HG03432 (cell line): ENCODE data around the gene BBS12.
A peak's percentile ranks its signal among the peaks of the same experiment; 100 is the strongest.
"Not testable (repeated sequence)": the region's sequence is repeated elsewhere in the genome, so short reads cannot be mapped to it uniquely, and the experiment has no call there.

Experiments used
- ATAC-seq: cut with Tn5 transposase; IDR thresholded peaks from one replicate; pipeline ENCODE4 v1.9.1; 2021; ENCODE audit warnings: mild to moderate bottlenecking, moderate library complexity; ENCODE audit not compliant: unreplicated experiment

The BBS12 gene

DNA sequence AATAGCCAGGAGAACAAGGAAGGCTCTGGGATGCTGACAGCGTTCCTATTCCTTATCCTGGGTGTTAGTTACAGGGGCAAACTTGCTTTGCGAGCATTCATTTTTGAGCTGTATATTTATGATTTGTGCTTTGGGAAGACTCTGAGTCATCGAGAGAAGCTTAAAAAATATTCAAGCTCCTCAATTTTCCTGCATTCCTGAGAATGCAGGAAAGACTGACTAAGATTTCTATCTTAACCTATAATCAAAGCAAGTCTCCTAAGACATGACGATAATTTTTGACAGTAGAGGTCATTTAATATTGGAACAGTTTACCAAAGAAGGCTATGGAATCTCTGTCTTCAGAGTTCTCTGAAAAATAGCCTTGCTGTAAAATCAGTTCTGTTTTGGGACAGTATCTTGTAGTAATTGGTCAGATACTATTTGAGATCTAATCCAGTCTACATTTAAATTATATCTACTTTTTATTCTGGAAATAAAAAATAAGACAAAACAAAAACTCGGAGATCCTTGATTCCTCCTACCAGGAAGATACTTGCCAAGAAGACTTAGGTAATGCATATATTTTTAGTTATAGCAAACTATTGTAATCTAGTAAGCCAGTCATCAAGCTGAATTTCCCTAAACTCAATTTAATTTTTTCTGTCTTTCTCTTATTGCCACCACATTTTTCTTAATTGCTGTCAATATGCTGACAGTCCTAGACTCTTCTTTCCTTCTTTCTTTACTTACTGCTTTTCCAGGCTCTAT, 31.7 kb downstream of the BBS12 start:
- no peak for ATAC-seq

DNA sequence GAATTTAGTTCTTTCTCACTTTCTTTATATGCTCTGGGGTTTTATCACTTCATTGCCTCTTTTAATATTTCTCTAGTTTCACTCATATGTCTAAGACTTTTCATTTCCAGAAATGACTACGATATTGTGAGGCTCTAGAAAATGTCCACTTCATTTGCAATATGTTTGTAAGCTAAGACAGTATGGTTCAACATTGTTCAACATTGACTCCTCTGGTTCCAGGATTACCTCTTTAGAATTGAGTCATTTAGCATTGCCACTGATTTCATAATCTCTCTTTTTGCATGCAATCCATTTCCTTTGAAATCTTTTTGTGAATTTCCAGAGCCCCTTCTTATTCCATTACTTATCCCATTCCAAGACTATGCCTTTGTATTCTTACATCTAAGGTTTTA, 32.3 kb downstream of the BBS12 start:
- peak; percentile 94 for ATAC-seq

DNA sequence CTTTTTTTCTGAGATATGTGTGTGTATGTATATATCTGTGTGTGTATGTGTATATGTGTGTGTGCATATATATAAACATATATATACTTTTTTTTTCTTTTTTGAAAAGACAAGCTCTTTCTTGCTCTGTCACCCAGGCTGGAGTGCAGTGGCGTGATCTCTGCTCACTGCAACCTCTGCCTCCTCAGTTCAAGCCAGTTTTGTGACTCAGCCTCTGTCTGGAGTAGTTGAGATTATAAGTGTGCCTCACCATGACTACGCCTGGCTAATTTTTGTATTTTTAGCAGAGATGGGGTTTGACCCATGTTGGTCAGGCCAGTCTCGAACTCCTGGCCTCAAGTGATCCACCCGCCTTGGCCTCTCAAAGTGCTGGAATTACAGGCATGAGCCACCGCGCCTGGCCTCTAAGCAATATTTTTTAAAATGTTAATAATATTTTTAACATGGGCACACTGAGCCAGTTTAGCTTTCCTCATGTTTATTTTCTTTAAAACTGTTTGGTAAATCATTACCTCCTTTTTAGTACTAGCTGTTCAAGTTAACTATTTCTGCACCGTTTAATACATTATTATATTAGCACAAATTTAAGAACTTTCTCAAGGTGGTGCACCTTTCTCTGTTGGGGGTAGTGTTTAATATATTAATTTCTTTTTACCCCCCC, 33.3 kb downstream of the BBS12 start:
- no peak for ATAC-seq

DNA sequence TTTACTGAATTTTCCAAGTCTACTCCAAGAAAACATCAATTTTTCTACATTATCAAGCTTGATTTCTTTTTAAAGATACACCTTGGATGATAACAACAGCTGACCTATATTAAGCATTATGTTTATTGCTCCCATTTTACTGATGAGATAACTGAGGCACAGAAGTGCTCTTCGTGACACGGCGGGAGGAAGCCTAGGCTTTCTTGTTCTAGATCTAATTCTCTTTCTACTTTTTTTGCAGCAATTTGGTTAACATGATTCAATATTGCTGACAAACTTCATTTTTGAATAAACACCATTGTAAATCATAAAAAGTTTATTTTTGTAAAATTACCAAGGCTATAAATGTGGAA, 33.8 kb downstream of the BBS12 start:
- no peak for ATAC-seq

DNA sequence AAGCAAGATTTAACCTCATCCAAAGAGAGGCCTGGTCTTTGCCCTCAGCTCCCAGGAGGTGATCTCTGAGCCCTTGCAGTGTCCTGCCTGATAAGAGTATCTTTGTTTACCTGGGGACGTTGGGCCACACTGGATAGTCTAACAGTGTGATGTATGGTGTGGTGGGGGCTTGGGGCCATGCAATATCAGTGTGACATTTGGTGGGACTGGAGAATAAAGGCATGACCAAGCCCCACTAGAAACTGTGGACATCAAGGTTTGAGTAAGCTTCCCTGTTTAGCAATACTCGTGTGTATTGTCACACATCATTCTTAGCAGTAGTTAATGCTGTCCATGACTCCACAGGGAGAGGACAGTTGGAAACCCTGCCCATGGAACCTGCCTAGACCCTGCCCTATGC, 34.4 kb downstream of the BBS12 start:
- ATAC-seq = no peak

DNA sequence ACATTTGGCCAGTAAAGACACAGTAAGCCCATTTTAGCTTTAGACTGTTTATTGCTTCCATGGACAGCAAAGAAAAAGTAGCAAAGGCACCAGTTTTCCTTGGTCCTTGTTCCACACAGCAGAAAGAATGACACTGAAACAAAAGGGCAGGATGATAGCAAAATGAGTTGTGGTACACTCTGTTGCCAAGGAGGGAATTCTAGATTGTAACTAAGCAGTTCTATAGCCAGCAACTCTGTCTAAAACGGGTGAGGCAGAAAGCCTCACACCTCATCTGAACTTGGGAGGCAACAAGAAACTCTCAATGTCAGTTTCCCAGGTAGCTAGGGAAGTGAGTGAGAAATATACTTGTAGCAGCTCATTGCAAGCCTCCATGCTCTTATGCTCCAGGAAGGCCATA, 39.2 kb downstream of the BBS12 start:
- no peak for ATAC-seq

DNA sequence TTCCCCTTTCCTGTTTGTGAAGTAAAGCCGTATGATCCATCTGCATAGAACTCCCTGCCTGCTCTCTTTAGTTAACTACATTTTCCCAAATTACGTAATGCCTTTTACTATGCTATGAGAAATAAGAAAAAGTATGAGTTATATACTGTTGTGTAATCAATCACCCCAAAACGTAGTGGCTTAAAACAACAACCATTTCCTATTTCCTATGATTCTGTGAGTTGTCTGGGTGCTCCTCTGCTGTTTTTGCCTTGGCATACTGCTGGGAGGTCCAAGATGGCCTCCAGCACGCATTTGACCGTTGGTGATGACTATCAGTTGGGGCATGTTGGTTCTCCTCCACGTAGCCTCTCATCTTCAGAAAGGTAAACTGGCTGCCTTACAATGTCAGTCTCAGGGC, 39.8 kb downstream of the BBS12 start:
- no peak for ATAC-seq

DNA sequence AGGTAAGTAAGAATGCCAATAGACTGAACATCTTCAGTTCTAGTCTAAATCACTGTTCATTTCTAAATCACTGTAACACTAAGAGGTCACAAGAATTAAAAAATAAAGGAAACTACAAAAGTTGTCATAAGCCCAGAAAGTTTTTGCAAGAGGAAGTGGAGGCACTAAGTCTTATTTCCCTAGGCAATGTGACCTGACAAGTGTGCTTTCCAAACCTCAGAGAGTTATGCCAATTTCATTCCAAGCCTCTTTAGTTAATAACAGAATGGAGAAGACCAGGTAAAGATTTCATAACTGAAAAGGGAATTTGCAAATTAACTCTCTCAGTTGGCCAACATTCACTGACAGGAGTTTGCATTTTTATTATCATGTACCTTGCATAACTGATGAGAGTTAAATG, 40.5 kb downstream of the BBS12 start:
- no peak for ATAC-seq

DNA sequence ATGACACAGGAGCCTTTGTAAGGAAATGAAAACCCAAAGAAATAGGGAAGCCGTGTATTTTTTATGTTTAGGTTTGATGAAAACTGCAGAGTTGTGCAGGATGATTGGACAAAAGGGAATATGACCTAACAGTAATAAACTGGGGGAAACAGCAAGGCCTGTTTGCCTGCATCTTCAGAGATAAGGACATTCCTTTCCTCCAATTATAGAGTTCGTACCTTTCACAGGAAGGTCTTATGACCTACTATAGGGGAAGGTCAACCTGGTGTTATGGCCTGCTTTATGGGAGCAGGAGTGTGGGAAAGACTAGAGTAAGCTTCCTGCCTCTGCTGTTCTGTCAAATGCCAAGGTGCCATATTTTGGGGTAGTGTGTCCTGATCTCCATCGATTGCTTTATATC, 42.5 kb downstream of the BBS12 start:
- no peak for ATAC-seq

DNA sequence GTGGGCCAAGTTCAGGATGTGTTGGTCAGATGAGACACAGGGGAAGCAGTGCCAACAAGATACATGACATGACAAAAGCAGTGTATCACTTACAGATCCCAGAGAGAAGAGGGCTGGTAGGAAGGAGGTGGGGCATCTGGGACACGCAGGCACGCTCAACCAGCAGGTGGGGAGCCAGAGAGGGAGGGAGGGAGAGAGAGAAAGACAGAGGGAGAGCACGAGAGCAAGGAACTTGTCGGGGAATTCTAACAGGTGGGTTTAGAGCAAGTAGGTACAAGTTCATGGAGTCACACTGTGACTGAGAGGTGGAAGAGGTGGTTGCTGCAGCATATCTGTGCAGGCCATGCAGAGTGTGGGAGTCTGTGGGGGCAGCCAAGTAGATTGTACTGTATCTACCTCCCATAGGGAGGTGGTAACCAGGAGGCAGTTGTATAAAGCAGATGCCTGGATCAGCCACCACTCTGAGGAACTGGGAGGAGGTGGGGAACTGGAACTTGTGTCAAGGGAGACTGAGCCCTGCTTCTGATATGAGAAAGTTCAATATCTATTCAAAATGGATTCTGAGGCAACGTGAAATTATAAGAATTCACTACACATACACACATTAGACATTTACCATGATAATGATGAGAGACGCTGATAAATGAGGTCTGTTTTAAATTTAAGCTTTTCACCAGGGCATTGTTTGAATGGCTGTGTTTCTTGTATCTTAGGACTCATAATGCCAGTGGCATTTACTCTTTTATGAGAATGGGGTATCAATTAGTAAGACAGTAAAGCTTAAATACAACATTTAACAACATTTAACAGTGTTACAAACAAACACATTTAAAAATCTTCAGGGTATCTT, 43.7 kb downstream of the BBS12 start:
- ATAC-seq = no peak

DNA sequence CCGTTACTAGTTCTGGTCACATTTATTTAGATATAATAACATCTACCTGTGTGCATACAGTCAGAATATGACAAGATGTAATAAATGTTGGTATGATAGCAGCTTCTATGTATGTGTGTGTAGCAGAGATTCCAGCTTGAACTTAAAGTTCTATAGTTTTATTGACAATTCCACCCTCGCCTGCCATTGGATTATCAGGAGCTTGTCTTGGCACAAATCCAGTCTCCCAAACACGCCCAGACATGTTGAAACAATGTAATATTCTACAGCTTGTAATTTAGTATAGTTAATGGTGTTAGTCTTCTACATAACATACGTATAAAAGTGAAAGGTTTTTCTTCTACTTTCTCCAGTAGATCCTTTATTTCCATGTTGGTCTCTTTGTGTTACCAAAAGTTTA, 44.4 kb downstream of the BBS12 start:
- ATAC-seq = no peak

DNA sequence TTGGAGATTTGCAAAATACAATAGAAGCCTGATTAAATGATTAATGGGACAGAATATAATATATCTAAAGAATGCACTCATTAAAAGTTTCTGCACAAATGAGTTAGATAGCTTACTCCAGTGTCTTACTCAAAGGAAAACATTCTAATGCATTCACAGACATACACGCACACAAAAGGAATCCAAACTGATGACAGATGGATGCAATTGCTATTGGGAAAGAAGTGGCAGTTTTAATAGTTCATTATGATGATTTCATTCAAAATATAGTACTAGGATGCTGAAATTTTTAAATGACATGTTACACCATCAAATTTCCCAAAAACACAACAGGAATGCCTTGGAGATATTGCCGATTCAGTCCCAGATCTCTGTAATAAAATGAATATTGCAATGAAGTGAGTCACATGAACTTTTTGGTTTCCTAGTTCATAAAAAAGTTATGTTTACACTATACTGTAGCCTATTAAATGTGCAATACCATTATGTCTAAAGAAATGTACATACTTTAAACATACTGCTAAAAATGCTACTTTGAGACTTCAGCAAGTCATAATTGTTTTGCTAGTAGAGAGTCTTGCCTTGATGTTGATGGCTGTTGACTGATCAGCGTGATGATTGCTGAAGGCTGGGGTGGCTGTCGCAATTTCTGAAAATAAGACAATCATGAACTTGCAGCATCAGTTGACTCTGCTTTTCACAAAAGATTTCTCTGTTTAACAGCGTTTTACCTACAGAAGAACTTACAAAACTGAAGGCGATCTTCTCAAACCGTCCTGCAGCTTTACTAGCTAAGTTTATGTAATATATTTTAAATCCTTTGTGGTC, 45.6 kb downstream of the BBS12 start:
- no peak for ATAC-seq

DNA sequence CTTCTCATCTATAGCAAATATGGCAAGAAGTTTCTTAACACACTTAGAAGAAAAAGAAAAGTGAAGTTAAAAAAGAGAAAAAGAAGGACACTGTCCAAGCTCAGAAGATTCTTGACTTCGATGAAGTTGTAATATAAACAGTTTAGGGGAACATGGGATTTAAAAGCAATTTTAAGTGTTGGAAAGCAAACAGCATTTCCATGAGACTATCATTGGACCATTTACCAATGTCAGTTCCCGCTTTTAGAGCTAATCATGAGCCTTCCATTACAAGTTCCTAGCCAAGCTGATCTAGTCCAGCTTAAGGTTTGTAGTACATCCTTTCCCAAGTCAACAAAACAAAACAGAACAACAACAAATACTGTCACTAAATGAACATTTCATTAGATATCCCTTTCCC, 49.0 kb downstream of the BBS12 start:
- no peak for ATAC-seq

DNA sequence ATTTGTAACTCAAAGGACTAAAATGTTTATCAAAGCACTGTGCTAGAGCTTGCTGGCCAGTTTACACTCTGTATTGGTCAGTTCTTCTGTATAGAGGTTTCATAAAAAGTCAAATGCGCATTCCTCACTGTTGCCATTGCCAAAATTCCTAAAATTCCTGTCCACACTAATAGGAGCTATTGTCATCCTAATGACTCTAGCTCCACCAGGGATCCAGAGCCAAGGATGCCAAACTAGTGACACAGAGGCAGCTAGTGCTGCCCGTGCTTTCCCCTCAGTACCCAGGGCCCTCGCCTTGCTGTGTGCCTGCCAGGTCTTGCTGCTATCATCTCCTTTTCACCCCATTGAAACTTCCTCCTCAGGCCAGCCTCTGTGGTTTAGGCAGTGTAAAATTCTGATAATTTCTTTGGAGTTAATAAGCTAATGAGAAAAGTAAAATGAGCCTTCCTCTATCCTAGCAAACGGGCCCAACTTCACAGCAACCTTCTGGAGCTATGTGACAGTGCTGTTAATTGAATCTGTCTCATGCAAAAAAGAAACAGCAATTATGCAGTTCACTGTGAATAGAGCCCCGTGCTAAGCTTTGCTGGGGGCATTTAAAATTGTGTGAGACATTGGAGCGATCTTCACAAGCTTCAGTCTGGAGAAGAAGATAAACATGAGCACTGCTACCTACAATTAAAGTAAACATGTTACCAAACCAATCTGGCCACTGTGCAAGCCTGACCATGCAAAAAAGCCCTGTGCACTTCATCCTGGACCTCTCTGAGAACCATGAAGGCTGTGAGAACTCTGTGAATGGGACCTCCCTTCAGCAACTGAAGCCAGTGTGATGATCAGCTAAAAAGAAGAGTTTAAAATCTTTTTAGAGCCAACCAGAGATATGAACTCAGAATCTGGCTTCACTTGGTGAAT, 51.1 kb downstream of the BBS12 start:
- no peak for ATAC-seq

DNA sequence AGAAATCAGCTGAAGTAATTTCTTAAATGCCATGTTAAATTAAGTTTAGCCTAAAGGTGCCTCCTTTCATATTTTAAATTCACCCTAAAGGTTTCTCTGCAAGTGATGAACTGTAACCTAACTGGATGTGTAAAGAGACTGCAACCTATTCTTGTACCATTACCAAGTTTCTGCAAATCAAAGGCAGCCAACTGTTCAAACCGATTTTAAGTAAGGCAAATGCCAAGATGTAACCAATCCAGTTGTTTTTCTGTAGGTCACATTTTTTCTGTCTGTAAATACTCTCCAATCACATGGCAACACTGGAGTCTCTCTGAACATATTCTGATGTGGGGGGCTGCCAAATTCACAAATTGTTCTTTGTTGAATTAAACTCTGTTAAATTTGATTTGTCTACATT, 51.8 kb downstream of the BBS12 start:
- ATAC-seq = no peak

DNA sequence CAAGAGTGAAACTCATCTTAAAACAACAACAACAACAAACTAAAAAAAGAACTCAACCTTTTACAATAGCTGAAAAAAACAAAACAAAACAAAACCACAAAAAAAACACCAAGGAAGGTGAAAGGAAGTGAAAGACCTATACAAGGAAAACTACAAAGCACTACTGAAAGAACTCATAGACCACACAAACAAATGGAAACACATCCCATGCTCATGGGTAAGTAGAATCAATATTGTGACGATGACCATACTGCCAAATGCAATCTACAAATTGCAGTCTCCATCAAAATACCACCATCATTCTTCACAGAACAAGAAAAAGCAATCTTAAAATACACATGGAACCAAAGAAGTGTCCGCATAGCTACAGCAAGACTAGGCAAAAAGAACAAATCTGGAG, 52.6 kb downstream of the BBS12 start:
- ATAC-seq = no peak

DNA sequence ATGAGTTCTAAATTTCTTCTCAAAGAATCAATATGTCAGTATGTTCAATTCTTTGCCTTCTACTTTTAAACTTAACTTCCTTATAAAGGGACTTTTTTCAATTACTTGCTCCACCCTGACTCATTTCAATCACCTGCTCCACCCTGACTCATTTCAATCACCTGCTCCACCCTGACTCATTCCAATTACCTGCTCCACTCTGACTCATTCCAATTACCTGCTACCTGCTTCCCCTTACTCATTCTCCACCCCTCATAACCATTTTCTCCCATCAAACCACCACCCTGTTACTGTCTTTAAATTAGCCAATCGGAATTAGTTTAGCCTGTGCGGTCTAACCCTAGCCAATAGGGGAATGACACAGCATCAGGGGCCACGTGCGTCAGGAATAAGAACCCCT, 53.8 kb downstream of the BBS12 start:
- not testable (repeated sequence) for ATAC-seq

DNA sequence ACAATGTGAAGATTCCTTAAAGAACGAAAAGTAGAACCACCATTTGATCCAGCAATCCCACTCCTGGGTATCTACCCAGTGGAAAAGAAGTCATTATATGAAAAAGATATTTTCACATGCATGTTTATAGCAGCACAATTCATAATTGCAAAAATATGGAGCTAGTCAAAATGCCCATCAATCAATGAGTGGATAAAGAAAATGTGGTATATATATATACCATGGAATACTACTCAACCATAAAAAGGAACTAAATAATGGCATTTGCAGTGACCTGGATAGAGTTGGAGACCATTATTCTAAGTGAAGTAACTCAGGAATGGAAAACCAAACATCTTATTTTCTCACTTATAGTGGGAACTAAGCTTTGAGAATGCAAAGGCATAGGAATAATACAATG, 54.4 kb downstream of the BBS12 start:
- ATAC-seq = not testable (repeated sequence)

DNA sequence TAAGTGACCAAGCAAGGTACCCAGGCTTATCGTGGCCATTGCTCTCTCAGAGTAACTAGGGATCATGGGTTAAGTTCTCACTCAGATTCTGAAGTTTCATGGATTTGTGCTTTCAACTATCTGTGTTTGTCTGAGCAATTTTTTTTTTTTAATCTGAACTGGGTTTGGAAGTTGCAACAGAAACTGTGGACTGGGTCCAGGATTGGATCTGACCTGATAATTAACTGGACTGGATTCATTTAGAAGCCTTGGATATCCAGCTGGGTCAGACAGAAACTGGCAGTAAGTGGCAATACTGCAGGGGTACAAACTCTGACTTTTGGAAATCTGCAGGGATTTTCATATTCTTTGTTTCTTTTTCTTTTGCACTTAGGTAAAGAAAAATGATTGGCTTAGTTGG, 55.4 kb downstream of the BBS12 start:
- ATAC-seq = no peak

DNA sequence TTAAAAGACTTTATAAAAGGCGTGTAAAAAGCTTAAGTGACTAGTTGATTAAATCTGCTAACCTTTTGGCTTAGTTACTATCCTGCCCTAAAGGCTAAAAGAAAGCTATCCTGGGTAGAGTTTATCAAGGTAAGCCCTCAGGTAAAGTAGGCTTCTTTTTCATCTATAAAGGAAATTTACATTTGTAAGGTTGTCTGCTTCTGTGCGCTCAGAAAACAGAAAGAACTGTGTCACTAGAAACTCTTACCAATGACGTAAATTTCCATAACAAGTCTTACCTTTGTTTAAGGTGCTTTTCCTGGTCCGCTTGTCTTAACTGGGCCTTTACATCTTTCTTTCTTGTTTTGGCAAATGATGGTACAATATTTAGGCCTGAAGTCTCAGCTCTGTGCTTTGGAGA, 56.4 kb downstream of the BBS12 start:
- ATAC-seq = no peak
